Measurements from ENCODE around the gene SYT7.
A peak's percentile ranks its signal among the peaks of the same experiment; 100 is the strongest.
"Not testable (repeated sequence)": the region's sequence is repeated elsewhere in the genome, so short reads cannot be mapped to it uniquely, and the experiment has no call there.

The SYT7 gene

GRCh38 chr11:61497473-61497872 is 83.4 kb downstream of the SYT7 start:
- DNase-seq (ENCODE audit: low spot score), result no peak

GRCh38 chr11:61496602-61497400 is 84.1 kb downstream of the SYT7 start:
- no peak for DNase-seq (ENCODE audit: low spot score)

- no peak for DNase-seq (ENCODE audit: low spot score)
Observed at GRCh38 chr11:61495801-61496601, 84.9 kb downstream of the SYT7 start.

- DNase-seq (ENCODE audit: low spot score), result no peak
Observed at GRCh38 chr11:61494381-61494961, 86.4 kb downstream of the SYT7 start.

GRCh38 chr11:61491736-61492395 is 89.0 kb downstream of the SYT7 start:
- no peak for DNase-seq (ENCODE audit: low spot score)

GRCh38 chr11:61489833-61490721 is 90.8 kb downstream of the SYT7 start:
- no peak for DNase-seq (ENCODE audit: low spot score)

DNA sequence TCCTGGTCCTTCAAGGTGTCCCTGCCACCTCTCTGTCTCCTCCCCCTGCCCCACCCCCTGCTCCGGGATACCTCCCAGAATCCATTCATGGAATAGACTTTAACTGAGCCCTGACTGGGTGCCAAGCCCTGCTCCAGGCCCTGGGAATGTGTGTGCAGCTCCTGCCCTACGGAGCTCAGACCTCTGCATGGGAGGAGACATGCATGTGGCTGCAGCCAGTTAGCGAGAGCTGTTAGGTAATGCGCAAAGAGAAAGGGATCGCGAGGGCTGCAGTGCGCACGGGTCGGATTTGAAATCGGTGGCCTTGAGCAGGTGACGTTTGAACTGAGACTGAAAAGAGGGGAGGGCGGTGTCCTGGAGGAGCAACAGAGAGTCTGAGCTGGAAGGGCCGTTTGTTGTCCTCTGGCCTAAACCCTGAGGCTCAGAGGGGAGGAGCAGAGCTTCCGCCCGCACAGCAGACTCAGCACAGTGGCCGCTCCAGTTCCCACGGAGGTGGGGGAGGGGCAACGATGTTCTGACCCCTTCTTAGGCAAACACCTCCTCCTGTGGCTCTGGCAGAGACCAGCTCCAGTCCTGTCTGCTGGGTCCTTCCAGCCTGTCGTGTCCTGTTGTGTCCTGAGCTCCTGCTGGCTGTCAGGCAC is 92.1 kb downstream of the SYT7 start:
- DNase-seq (ENCODE audit: low spot score), result no peak

- no peak for DNase-seq (ENCODE audit: low spot score)
Observed at GRCh38 chr11:61487342-61488025, 93.4 kb downstream of the SYT7 start.

DNA sequence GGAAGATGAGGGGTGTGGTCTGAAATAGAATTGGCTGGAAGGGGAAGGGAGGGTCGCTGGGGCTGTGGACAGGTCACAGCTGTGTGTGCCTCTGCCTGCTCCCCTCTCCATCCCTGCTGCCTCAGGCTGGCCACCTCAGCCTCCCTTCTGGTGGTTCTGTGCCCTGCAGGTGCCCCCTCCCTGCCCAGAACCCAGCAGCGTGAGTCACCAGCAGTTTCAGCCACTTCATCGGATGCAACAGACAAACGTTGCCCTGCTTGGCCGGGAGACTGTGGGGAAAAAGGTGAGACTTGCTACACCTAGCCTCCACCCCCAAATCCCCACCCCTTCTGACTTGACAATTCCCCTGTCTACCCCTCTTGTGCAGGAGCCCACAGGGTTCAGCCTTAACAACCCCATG is 94.1 kb downstream of the SYT7 start:
- DNase-seq (ENCODE audit: low spot score), result no peak

- DNase-seq (ENCODE audit: low spot score), result no peak
Observed at GRCh38 chr11:61486011-61486620, 94.8 kb downstream of the SYT7 start.

DNA sequence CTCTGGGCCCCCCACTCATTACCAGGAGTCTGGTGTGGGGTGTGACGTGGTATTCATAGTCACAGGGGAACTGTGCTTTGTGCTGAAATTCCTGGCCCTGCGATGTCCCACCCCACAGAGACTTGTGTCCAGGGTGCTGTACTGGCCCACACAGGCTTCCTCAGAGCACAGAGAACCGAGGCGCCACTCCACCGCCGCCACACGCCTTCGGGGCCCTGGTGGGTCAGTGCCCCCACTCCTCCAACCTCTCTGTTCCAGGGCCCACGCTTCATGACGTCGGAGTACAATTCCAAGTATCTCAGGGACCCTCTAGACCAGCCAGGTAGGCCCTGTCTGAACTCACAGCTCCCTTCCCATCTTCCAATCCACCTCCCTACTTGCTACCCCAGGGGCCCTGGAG is 95.8 kb downstream of the SYT7 start:
- DNase-seq (ENCODE audit: low spot score), result no peak

DNA sequence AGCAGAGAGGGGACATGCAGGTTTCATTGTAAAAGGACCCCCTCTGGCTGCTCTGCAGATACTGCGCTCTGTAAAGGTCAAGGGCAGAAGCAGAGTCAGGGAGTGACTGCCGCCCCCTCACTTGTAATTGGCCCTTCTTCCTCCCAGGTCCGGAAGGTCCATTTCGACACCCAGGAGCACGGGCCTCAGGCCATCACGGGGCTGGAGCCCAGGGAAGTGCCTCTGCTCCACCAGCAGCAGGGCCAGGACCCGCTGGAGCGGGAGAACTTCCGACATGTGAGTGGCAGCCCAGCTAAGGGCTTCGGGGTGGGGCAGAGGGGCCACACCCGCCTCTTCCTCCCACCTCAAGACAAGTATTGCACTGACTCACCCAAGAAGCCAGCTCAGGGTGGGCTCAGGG is 96.3 kb downstream of the SYT7 start:
- no peak for DNase-seq (ENCODE audit: low spot score)

GRCh38 chr11:61482513-61482912 is 98.4 kb downstream of the SYT7 start:
- DNase-seq (ENCODE audit: low spot score), result peak; percentile 95

GRCh38 chr11:61481806-61482205 is 99.1 kb downstream of the SYT7 start:
- DNase-seq (ENCODE audit: low spot score), result no peak

DNA sequence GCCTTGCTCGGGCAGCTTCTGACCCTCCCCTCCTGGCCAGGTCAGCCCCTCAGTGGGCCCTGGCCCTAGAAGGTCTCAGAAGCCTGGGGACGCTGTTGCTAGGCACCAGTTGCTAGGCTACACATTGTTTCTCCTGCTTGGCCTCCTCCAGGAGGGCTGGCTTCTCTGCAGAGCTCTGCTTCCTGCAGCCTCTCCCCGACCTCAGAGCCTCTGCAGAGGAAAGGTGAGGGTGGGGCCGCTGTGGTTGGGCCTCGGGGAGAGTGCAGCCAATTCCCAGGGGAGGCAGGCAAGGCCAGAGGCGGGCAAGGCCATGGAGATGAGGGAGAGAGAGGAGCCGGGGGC is 99.9 kb downstream of the SYT7 start:
- no peak for DNase-seq (ENCODE audit: low spot score)

- DNase-seq (ENCODE audit: low spot score), result no peak
Observed at GRCh38 chr11:61480261-61480993, 100.4 kb downstream of the SYT7 start.

GRCh38 chr11:61479360-61480058 is 101.4 kb downstream of the SYT7 start:
- DNase-seq (ENCODE audit: low spot score), result not testable (repeated sequence)

GRCh38 chr11:61477727-61478148 is 103.1 kb downstream of the SYT7 start:
- peak; percentile 94 for DNase-seq (ENCODE audit: low spot score)

DNA sequence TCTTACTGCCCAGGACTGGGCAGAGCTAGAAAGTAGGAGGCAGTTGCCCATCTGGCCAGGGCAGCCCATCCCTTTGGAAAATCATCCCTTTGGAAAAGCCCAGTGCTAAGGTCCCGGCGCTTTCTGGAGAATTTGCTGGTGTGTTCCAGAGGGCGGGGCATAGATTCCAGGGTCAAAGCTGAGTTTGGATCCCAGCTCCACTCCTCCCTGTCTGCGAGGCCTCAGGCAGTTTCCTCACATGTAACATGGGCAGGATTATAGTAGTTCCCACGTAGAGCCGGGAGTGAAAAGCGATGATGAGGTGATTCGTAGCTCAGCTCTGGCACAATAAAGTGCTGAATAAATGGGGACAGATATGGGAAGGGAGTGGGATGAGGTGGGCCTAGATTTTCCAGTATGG is 103.8 kb downstream of the SYT7 start:
- no peak for DNase-seq (ENCODE audit: low spot score)
